H1 (cell line): ENCODE data around the gene NAP1L1. TPM values are rescaled to one million over a fixed set of nuclear protein-coding genes. Genes with fewer than 3 reads are reported as not detected.

Source experiments
- CTCF ChIA-PET: fragments of 300-600 bp; sonication (Branson Sonifier 250); formaldehyde crosslinking; loops from one replicate; lab custom pipeline; 2021; ENCODE audit not compliant: partially characterized antibody; lab: Charles Lee
- POLR2A ChIA-PET: fragments of 300-600 bp; sonication (Branson Sonifier 250); formaldehyde crosslinking; loops from one replicate; lab custom pipeline; 2021; ENCODE audit warnings: inconsistent platforms; ENCODE audit not compliant: partially characterized antibody; lab: Charles Lee
- DNase-seq, 2 experiments: peaks; one replicate each; pipeline versions ENCODE4 v3.0.0 to v3.0.0-alpha.2; 2010 to 2022; ENCODE audit warnings: low spot score in 2 of 2, low read depth in 1 of 2, mixed read lengths in 1 of 2
- FAIRE-seq: peaks from 2 replicates; lab custom pipeline; 2011; peaks lifted over from hg19 to GRCh38; lab: Jason Lieb, UNC
- H2AFZ ChIP-seq: 2 replicates; pipeline ENCODE4 v1.8.1; 2012; ENCODE audit warnings: low read length, inconsistent platforms
- H2AK5ac ChIP-seq: 2 replicates; pipeline ENCODE4 v1.6.1; 2013; ENCODE audit warnings: low read depth, low read length
- H2BK120ac ChIP-seq: replicated peaks from 2 replicates; pipeline ENCODE3; 2013; ENCODE audit warnings: low read depth, low read length, inconsistent platforms
- H2BK12ac ChIP-seq: 2 replicates; pipeline ENCODE4 v1.6.1; 2013; ENCODE audit warnings: low read depth, low read length
- H2BK15ac ChIP-seq: 2 replicates; pipeline ENCODE4 v1.6.1; 2013; ENCODE audit warnings: low read length
- H2BK20ac ChIP-seq: 2 replicates; pipeline ENCODE4 v1.6.1; 2013; ENCODE audit warnings: low read length
- H2BK5ac ChIP-seq: 2 replicates; pipeline ENCODE4 v1.6.1; 2013; ENCODE audit warnings: low read depth, low read length
- H3K14ac ChIP-seq: 2 replicates; pipeline ENCODE4 v1.6.1; 2013; ENCODE audit warnings: inconsistent platforms; ENCODE audit not compliant: insufficient read length
- H3K18ac ChIP-seq: 2 replicates; pipeline ENCODE4 v1.6.1; 2013; ENCODE audit warnings: low read length; ENCODE audit errors: extremely low read depth
- H3K23ac ChIP-seq: 2 replicates; pipeline ENCODE4 v1.6.1; 2013; ENCODE audit warnings: inconsistent platforms; ENCODE audit not compliant: insufficient read length
- H3K23me2 ChIP-seq: 2 replicates; pipeline ENCODE4 v1.6.1; 2013; ENCODE audit warnings: low read depth, low read length
- H3K27ac ChIP-seq: 2 replicates; pipeline ENCODE4 v1.6.1; 2011; ENCODE audit warnings: low read depth, low read length, inconsistent platforms
- H3K27me3 ChIP-seq, 4 experiments: replicated peaks in 1 of 4; 1 replicate in 1 of 4; 2 replicates in 3 of 4; pipeline versions ENCODE4 v1.6.1 to v1.8.1; 2011 to 2013; ENCODE audit warnings: low read length in 3 of 4, mild to moderate bottlenecking in 3 of 4, inconsistent platforms in 2 of 4, mixed read lengths in 2 of 4, moderate library complexity in 1 of 4; ENCODE audit not compliant: control insufficient read depth in 3 of 4, insufficient read depth in 3 of 4; ENCODE audit errors: extremely low read depth in 1 of 4
- H3K36me3 ChIP-seq, 4 experiments: 2 replicates each; pipeline versions ENCODE4 v1.6.1 to v1.8.1; 2011 to 2013; ENCODE audit warnings: mild to moderate bottlenecking in 4 of 4, low read length in 3 of 4, moderate library complexity in 2 of 4, control low read depth in 1 of 4, inconsistent platforms in 1 of 4; ENCODE audit not compliant: insufficient read depth in 4 of 4, control insufficient read depth in 2 of 4
- H3K4ac ChIP-seq: replicated peaks from 2 replicates; pipeline ENCODE3; 2013; ENCODE audit warnings: low read length, low read depth, mixed read lengths, inconsistent platforms; ENCODE audit not compliant: insufficient read length
- H3K4me1 ChIP-seq, 4 experiments: replicated peaks in 1 of 4; 1 replicate in 1 of 4; 2 replicates in 3 of 4; pipeline versions ENCODE4 v1.6.1 to v1.8.1; 2011 to 2013; ENCODE audit warnings: low read length in 3 of 4, inconsistent platforms in 2 of 4, mixed read lengths in 1 of 4; ENCODE audit not compliant: insufficient read depth in 4 of 4, control insufficient read depth in 3 of 4
- H3K4me2 ChIP-seq, 2 experiments: 2 replicates each; pipeline versions ENCODE4 v1.6.1 to v1.8.1; 2011 to 2013; ENCODE audit warnings: low read depth in 2 of 2, low read length in 2 of 2, control low read depth in 1 of 2, inconsistent platforms in 1 of 2, mild to moderate bottlenecking in 1 of 2; ENCODE audit not compliant: insufficient read depth in 1 of 2
- H3K4me3 ChIP-seq, 4 experiments: fragments of 200-600, 300-600 bp in 1 of 4; sonication (generic), shearing (Covaris generic), sonication (Bioruptor Twin) in 1 of 4; 2 replicates each; pipeline versions ENCODE4 v1.5.1 to v1.8.1; 2011 to 2016; ENCODE audit warnings: low read length in 4 of 4, low read depth in 3 of 4, control low read depth in 2 of 4, inconsistent platforms in 2 of 4, mild to moderate bottlenecking in 2 of 4, mixed read lengths in 1 of 4, moderate library complexity in 1 of 4; ENCODE audit not compliant: insufficient read depth in 2 of 4; ENCODE audit errors: extremely low read depth in 1 of 4
- H3K56ac ChIP-seq: replicated peaks from 2 replicates; pipeline ENCODE3; 2013; ENCODE audit warnings: low read depth, mild to moderate bottlenecking, mixed read lengths, low read length, inconsistent platforms; ENCODE audit not compliant: insufficient read length
- H3K79me1 ChIP-seq: 2 replicates; pipeline ENCODE4 v1.6.1; 2013; ENCODE audit warnings: low read depth, low read length, control low read depth
- H3K79me2 ChIP-seq, 2 experiments: 2 replicates each; pipeline versions ENCODE4 v1.6.1 to v1.8.1; 2012 to 2013; ENCODE audit warnings: low read length in 2 of 2, mild to moderate bottlenecking in 2 of 2, inconsistent platforms in 1 of 2; ENCODE audit not compliant: insufficient read depth in 2 of 2, control insufficient read depth in 1 of 2
- H3K9ac ChIP-seq, 4 experiments: replicated peaks in 1 of 4; 1 replicate in 1 of 4; 2 replicates in 3 of 4; pipeline versions ENCODE4 v1.6.1 to v1.8.1; 2011 to 2013; ENCODE audit warnings: low read depth in 3 of 4, low read length in 3 of 4, control low read depth in 2 of 4, mild to moderate bottlenecking in 2 of 4, moderate library complexity in 2 of 4, inconsistent platforms in 1 of 4; ENCODE audit errors: extremely low read depth in 1 of 4
- H3K9me3 ChIP-seq, 2 experiments: 2 replicates each; pipeline versions ENCODE4 v1.6.1 to v1.8.1; 2012 to 2013; ENCODE audit warnings: mild to moderate bottlenecking in 2 of 2, moderate library complexity in 2 of 2, control low read depth in 1 of 2, inconsistent platforms in 1 of 2, low read depth in 1 of 2, low read length in 1 of 2, mixed read lengths in 1 of 2; ENCODE audit not compliant: insufficient read depth in 2 of 2
- H4K20me1 ChIP-seq, 2 experiments: replicated peaks in 1 of 2; 2 replicates each; pipeline versions ENCODE3 to v1.8.1; 2011 to 2013; ENCODE audit warnings: inconsistent platforms in 2 of 2, low read length in 2 of 2, mild to moderate bottlenecking in 1 of 2; ENCODE audit not compliant: insufficient read depth in 2 of 2, control insufficient read depth in 1 of 2
- H4K5ac ChIP-seq: 2 replicates; pipeline ENCODE4 v1.6.1; 2013; ENCODE audit warnings: low read length, low read depth, mixed read lengths, inconsistent platforms; ENCODE audit not compliant: insufficient read length
- H4K8ac ChIP-seq: 2 replicates; pipeline ENCODE4 v1.8.0; 2013; ENCODE audit warnings: mild to moderate bottlenecking, moderate library complexity, low read length, inconsistent platforms; ENCODE audit not compliant: insufficient read depth; ENCODE audit errors: extremely low read depth
- H4K91ac ChIP-seq: replicated peaks from 2 replicates; pipeline ENCODE3; 2013; ENCODE audit warnings: low read length, mixed read lengths, inconsistent platforms; ENCODE audit not compliant: insufficient read length
- CTBP2 ChIP-seq: IDR thresholded peaks from 2 replicates; pipeline ENCODE4 v1.7.0; 2011; ENCODE audit warnings: borderline replicate concordance, mild to moderate bottlenecking, moderate library complexity, mixed read lengths, low read length; ENCODE audit not compliant: insufficient read depth, insufficient read length
- RBBP5 ChIP-seq: IDR thresholded peaks from 2 replicates; pipeline ENCODE4 v1.7.1; 2012; ENCODE audit warnings: low read depth, mild to moderate bottlenecking, inconsistent platforms, low read length, moderate library complexity, borderline replicate concordance
- SAP30 ChIP-seq: fragments of 300-600 bp; sonication (generic); IDR thresholded peaks from 2 replicates; pipeline ENCODE4 v1.7.1; 2012; ENCODE audit warnings: low read length, moderate library complexity, mild to moderate bottlenecking, inconsistent platforms; ENCODE audit not compliant: insufficient read depth, insufficient replicate concordance
- WGBS, 2 experiments: shearing (Covaris generic) in 1 of 2; methylation state at CpG; one replicate each; pipeline versions ENCODE4 v1.1.6 to v1.1.7; 2013 to 2015; ENCODE audit warnings: low lambda C conversion rate in 2 of 2, mixed read lengths in 2 of 2, inconsistent platforms in 1 of 2, low coverage in 1 of 2, missing lambda C conversion rate in 1 of 2; ENCODE audit not compliant: insufficient replicate concordance in 2 of 2, insufficient coverage in 1 of 2, insufficient read length in 1 of 2; ENCODE audit errors: extremely low coverage in 1 of 2, missing lambda C conversion rate in 1 of 2; 5-methylcytosine and 5-hydroxymethylcytosine counted together
- polyA plus RNA-seq, 7 experiments: library from polyadenylated mRNA; depleted of rRNA in 3 of 7; stranded (reverse) in 5 of 7; unstranded in 2 of 7; fragments of >200 nt in 5 of 7; fragments of 200-250 nt in 2 of 7; gene quantifications; 1 replicate in 5 of 7; 2 replicates in 1 of 7; 4 replicates in 1 of 7; pipeline versions ENCODE4 v1.2.1 to v1.2.3, GENCODE V29; 2011 to 2013; ENCODE audit warnings: missing spikeins in 2 of 7, mixed read lengths in 2 of 7
- total RNA-seq: library from RNA; stranded (reverse); fragmentation: NEBNext Ultra II Directional; extraction: Animal tissue kit (Norgen Biotek cat#: 25700); gene quantifications from 2 replicates; pipeline ENCODE4 v1.2.1, GENCODE V29; 2021

Gene NAP1L1
- total and polyA plus RNA-seq, 2 of the 8 experiments (the other 6 are each of a cell fraction or from before 2014, with no cell fraction given) = 202 to 1,159 TPM

- Histone ChIP-seq H3K4me2 (peak overlapping the region; percentile 98 to 99), H4K5ac (no peak overlapping the region), H3K14ac (no peak overlapping the region), H2AK5ac (no peak overlapping the region), H3K27me3 (no peaks in the 10 kb centered on the region; a peak in 1 of 7 replicates), H3K9ac (peak overlapping the region; percentile 58 to 79 (median 63); a peak in 5 of 7 replicates), H3K27ac (no peak overlapping the region), H3K36me3 (peaks cover 0 to 23% (median 0%) of the 10 kb centered on the region in 4 experiments; a peak in 1 of 8 replicates), H3K56ac (no peak overlapping the region), H2BK120ac (no peak overlapping the region), H3K79me1 (peaks cover 4% of the 10 kb centered on the region), H3K79me2 (peaks cover 0 to 36% of the 10 kb centered on the region in 2 experiments; a peak in 2 of 4 replicates), H4K20me1 (peaks cover 2 to 4% of the 10 kb centered on the region in 2 experiments), H2AFZ (no peak overlapping the region), H4K91ac (peak overlapping the region; percentile 96), H3K4me3 (peak overlapping the region; percentile 89 to 94 (median 92)), H2BK12ac (no peak overlapping the region), H4K8ac (no peak overlapping the region), H3K4me1 (peaks cover 0 to 14% (median 4%) of the 10 kb centered on the region in 4 experiments; a peak in 6 of 7 replicates), H2BK5ac (0 out of 2 replicates have a peak overlapping the region, but pooled peaks have one; percentile 28), H3K18ac (peak overlapping the region; percentile 94), H3K23me2 (peaks cover 17% of the 10 kb centered on the region), H3K9me3 (no peaks in the 10 kb centered on the region), H3K23ac (no peak overlapping the region), H3K4ac (no peak overlapping the region), H2BK20ac (no peak overlapping the region), H2BK15ac (no peak overlapping the region)
- POLR2A ChIA-PET = interaction anchor here (1.0 to 3.9 kb wide), 8 partner anchors 10 to 391 kb away, joined by 3 to 42 read pairs (median 5); no protein-coding TSS in a partner anchor
- DNase-seq = no peak
- FAIRE-seq = no peak
- CTCF ChIA-PET = interaction anchor here (0.6 to 1.5 kb wide), 8 partner anchors 8 to 544 kb away, joined by 3 to 6 read pairs (median 3); no protein-coding TSS in a partner anchor
- 1% methylated on average over 21 of the region's 22 CpGs; no CpG with 5 or more reads in 1 of the 2 experiments for WGBS, 2 experiments
- no peak for TF ChIP-seq CTBP2
- TF ChIP-seq SAP30 = peak; percentile 28
- TF ChIP-seq RBBP5 = 0 out of 2 replicates have a peak, but pooled peaks have one; percentile 6
These were observed 54.5 kb downstream of the NAP1L1 start for GRCh38 chr12:76029982-76030340.
